HT-29 (cell line): Measurements from ENCODE around the gene MAP1B. TPM values are rescaled to one million over a fixed set of nuclear protein-coding genes. Genes with fewer than 3 reads are reported as not detected.
"Not testable (repeated sequence)": the region's sequence is repeated elsewhere in the genome, so short reads cannot be mapped to it uniquely, and the experiment has no call there.

ENCODE experiments used
- DNase-seq: peaks from one replicate; pipeline ENCODE4 v3.0.0-alpha.2; 2015; ENCODE audit warnings: low spot score
- total RNA-seq: library from RNA; depleted of rRNA; stranded (reverse); fragments of >200 nt; shearing (Covaris generic); gene quantifications from 2 replicates; pipeline ENCODE4 v1.2.3, GENCODE V29; 2014

MAP1B gene
- total RNA-seq, 1 experiment from 2014 or later: not detected

DNA sequence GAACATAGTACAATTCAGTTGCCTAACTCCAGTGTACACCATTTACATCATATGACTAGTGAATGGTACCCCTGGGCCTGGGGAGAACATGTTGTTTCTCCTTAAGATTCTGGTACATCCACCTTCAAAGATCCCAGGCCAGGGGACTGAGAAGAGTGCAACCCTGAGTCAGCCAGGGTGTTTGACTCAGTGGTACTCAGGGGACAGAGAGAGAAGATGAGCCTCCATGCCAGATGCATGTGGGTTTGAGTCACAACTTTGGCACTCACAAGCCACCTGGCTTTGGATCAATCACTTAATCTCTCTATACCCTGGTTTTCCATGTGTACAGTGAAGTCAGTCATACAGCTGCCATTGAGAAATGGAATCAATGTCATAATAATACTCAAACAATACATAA is 53.7 kb downstream of the MAP1B start:
- DNase-seq: no peak

DNA sequence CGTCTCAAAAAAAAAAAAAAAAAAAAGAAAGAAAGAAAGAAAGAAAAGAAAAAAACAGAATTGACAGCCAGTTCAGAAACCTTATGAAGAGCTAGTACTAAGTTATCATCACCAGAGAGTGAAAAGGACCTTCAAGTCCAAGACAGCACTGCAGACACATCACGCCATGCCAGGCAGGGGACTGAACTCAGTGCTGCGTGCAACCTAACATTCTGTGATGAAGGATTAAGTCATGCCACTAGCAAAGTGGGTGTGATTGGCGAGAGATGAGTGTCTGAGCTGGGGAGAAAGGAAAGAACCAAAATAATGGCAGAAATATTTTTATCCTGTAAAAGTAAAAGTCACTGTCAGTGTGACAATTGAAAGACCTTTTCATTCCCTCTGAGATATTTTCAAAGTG is 54.7 kb downstream of the MAP1B start:
- DNase-seq: no peak

DNA sequence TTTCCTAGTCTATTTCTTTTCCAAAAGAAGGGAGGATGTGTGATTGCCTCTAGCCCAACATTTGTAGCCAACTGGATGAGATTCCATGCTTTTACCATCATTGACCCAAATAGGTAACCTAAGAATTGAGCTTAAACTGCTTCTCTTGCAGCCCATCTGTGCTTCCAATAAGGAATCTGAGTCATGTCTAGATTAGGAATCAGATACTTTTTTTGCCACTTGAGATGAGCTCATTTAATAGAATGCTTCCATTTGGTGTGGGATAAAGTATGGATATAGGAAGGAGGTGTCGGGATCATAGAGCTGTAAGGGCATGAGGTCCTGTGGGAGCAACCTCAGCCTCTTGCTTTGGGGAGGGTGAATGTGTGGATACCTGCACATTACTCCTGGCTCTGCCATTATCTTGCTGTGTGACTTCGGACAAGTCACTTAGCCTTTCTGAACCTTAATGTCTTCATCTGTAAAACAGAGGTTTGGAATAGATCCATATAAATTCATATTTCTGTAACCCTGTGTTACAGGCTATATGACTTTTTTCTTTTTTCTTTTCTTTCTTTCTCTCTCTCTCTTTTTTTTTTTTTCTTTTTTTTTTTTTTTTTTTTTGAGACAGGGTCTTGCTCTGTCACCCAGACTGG is 56.2 kb downstream of the MAP1B start:
- DNase-seq: no peak

DNA sequence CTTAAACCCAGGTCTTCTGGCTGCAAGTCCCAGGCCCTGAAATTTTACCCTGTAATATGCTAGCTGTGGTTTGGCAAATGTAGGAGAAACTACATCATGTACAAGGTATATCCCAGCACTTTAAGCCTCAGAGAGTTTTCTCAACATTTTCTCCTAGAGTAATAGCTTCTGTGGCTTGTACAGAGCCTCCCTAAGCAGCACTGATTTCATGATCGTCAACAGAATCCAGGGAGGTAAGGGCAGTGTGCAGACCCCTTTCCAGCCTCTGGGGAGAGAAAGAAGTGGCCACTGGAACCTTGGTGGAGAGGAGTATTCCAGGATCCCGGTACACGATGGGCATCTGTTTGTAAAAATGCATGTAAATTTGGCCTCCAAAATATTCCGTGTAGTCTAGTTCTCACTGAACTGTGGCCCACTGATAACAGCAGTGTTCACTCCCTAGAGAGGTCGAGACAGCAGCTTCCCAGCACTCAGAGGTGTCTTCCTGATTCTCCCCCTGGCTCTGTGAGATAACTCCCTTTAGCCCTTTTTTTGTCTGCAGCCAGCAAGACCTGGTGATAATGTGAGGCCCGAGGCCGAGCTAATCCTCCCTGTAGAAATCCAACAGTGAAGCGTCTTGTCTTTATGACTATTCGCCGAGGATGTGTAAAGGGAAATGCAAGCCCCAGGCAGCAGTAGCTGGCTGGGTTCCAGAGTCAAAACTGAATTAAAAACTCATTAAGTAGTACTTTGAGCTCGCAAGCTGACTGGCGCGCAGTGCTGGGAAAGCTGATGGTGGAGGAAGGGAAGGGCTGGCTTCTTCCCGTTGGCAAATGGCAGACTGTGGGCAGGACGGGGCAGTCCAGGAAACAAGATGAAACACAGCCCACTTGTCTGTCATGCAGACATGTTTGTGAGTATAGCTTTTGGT is 59.0 kb downstream of the MAP1B start:
- no peak for DNase-seq

DNA sequence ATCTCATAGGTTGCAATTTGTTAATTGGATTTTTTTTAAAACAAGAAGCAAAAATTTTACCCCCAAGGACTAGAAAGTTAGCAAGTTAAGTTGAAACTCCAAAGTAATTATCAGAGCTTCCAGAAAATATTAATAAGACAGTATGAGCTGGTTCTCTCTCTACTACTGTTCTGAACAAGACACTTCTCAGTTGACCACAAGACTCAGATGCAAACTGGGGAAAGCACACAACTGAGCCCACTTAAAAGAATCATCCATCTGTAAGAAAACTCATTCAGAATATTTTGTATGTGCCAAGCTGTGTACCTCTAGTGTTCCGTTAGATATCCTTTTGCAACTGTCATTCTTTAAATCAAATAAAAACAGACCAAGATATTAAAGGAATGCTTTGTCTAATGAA is 60.0 kb downstream of the MAP1B start:
- DNase-seq: no peak

DNA sequence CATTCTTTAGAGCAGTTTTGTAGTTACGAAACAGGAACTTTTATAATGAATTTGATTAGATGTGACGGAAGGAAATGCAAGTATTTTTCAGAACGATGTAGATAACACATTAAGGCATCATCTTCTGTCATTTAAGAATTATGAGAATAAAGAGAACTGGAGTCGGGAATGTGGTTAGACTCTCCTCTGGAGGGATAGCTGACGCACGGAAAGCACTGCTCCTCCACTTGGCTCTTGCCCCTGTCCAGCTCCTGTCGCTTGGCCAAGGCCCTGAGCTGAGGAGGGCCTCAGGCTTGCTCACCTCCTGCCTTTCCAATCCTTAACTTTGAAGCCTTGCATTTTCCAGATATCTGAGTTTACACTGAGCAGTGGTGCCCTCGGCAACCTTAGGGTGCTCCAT is 60.5 kb downstream of the MAP1B start:
- DNase-seq: no peak

DNA sequence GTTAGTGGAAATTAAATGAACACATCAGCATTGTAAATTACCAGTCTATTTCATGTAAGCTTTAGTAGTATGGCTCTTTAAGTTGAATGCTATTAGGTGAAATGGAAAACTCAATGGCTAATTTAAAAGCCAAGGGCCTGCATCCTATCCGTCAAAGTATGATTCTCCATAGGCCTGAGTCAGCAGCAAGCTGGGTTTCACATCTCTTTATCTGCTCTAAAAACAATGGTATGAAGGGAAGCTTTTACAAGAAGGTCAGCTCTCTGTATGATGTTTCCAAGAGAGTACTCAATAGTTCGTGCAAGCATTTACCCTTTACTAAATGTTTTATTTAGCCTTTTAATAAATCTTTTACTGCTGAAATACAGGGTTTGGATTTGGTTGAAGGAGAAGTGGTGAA is 62.8 kb downstream of the MAP1B start:
- no peak for DNase-seq

DNA sequence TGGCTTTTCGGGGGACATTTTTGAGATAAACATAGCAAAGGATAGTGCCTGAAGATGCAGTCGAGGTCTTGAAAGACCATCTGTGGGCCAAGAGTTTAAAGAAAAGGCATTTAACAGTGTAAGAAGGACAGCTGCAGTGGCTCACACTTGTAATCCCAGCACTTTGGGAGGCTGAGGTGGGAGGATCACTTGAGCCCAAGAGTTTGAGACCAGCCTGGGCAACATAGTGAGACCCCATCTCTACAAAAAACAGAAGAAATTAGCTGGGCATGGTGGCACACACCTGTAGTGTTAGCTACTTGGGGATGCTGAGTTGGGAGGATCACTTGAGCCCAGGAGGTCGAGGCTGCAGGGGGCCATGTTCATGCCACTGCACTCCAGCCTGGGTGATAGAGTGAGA is 63.9 kb downstream of the MAP1B start:
- DNase-seq: not testable (repeated sequence)

DNA sequence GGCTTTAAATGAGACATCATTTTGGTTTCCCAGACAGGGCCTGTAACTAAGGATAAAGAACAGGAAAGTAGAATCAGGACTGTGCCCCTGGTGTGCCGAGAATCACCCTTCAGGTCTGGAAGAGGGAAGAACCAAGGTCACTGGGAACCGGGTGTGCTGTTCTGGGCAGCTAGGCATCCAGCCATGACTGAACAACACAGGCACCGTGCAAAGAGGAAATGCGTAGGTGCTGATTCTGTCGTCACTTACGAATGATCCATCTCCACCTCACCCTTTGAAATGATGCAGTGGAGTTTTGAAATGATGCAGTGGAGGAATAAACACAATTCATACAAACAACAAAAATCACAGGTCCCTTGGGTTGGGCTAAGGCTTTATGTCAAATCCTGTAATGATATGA is 64.4 kb downstream of the MAP1B start:
- no peak for DNase-seq

DNA sequence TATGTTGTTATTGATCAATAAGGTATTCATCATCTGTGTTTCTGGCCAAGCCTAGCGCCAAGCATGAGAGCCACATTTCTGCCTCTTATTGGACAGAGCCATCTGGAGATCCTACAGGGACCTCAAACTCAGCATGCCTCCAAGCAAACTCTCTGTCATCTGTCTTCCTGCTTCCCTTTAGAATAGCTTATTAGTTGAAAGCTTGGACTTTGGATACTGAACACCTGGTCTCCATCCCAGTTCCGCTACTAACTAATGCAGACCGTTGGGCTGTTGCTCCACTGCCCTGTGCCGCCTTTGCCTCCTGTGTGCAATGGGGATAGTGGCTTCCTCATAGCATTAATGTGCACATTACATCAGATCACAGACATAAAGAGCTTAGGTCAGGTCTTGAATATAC is 65.5 kb downstream of the MAP1B start:
- DNase-seq: no peak

DNA sequence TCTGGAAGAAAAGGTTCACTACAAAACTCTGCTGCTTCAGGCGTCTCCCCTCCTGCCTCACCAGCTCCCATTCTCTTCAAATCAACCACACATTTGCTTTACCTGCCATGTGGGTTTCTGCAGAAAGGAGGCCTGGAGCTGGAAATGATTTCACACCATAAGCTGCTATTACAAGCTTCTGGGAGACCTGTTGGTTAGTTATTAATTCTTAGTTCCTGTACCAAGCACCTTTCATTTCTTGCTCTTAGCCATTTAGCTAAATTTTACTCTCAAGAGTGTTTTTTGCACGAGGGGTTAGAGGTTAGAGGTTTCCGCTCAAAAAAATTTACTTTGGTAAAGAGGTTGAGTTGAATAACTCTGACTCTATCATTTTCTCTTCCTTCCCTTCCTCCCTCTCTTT is 70.3 kb downstream of the MAP1B start:
- no peak for DNase-seq

DNA sequence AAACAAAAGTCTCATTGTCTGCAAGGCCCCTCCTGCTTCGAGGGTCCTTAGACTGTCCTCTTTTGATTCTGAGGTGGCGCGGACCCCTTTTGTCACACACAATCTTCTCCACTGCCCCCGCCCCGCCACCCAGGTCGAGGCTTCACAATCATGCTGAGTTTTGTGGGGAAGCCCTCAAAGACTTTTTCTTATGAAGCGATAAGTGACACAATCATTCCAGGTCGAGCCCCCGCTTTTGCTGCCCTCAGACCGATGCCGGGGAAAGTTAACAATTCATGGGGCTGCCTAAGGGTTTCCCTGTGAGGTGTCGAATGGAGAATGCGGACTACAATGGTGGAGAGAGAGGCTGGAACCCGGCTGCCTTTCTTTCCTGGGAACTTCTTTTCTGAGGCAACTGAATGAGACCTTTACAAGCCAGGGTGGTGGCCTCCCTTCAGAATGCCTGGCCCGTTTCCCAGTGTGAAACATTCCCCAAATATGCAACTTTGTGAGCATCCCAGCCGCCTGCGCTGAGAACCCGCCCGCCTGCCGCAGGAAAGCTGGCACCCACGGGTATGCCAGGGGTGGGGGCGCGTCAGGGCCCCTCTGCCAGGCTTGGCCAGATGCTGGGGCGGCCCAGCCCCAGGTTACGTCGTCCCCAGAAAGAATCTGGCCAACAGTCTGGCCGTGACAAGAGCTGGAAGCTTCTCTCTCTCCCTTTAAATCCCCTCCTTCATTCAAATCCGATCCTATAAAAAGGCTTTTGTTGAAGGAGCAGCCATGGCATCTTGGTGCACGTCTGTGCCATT is 71.9 kb downstream of the MAP1B start:
- no peak for DNase-seq

DNA sequence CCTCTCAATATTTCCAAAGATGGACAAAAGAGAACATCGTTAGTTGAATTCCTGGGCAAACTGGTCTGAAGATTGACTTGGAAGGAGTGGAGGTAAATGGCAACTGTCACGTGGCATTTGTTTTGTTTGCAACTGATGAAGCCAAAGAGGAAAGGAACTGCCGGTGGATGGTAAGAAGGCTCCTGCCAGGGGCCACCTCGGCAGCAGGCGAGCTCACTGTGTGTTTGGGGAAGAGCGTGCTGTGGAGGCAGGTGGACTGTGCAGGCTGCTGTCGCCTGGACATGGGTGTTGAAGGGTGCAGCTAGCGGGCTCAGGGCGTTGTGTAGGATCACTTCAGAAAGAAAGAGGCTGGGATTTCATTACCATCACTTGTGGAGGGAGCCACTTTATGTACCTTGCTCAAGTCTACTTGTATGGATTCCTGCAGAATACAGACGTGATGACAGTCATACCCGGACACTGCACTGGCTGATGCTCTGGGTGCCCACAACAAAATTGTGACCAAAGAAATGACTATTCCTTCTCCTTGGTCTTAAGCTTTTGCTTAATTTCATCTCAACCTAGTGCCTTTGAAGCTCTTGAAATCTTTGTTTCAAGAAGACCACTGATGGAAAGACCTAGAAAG is 72.7 kb downstream of the MAP1B start:
- DNase-seq: no peak

DNA sequence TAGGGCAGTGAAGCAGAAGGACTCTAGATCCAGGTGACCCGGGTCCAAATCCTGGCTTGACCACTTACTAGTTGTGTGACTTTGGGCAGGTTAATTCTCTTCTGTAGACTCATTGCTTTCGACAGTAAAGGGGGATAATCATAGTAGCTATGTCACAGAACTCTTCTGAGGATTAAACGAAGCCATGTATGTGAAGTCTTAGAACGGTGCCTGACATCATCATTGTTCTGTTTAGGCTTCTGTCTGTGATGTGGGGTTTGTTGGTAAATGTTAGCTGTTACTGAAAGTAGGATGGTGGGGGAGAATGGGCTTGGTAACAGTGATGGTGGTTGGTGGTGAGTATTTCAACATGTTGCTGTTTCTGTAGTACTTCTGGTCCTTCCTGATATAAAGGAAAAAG is 73.7 kb downstream of the MAP1B start:
- DNase-seq: no peak

DNA sequence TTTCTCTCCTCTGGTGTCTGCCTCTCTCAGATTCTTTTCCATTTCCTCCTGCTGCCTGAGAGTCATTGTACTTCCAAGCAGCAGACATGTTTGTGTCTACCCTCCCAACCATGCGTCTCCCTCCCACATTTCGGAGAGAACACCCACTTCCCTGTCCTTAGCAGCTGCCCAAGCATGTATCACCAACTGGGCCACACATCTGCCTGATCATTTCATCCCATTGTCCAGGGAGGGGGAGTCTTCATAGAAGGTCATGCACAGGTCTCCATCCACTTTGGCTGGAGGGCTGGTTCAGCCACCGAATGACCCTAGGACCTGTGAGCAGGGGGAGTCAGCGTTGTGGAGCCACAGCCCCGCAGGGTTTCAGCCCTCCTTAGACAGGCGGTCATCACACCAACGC is 75.4 kb downstream of the MAP1B start:
- no peak for DNase-seq

DNA sequence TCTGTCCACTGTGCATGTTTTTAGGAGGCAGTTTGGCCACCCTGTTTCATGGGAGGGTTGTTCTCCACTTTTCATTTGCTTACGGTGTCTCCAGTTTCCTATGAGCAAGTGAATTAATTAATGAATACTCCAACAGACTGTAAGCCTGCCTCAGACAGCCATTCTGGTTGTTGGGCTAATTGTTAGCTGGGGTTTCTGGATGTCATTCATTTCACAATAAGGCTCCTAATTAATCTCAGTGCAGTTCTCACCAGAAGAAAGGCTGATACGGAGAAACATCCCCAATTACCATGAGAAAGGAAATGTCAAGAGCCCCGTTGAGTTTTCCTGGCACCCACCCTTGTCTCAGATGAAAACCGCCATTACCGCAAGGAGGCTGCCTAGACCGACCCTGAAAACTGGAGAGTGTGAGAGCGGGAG is 75.8 kb downstream of the MAP1B start:
- no peak for DNase-seq

DNA sequence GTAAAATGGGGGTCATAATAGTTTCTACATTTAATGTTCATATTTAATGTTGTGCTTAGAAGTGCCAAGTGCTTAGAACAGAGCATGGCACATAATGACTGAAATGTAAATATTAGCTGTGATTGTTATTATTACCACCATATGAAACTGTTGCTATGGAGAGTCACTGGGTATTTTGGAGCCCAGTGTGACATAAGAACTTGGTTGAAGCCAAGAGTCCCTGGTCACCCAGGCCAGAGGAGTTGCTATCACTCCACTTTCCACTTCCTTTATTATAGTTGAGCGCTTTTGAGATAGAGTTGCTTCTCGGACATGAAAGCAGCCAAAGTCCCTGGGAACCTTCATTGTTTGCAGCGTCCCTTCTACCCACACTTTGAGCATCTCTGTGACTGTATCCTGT is 77.1 kb downstream of the MAP1B start:
- no peak for DNase-seq

DNA sequence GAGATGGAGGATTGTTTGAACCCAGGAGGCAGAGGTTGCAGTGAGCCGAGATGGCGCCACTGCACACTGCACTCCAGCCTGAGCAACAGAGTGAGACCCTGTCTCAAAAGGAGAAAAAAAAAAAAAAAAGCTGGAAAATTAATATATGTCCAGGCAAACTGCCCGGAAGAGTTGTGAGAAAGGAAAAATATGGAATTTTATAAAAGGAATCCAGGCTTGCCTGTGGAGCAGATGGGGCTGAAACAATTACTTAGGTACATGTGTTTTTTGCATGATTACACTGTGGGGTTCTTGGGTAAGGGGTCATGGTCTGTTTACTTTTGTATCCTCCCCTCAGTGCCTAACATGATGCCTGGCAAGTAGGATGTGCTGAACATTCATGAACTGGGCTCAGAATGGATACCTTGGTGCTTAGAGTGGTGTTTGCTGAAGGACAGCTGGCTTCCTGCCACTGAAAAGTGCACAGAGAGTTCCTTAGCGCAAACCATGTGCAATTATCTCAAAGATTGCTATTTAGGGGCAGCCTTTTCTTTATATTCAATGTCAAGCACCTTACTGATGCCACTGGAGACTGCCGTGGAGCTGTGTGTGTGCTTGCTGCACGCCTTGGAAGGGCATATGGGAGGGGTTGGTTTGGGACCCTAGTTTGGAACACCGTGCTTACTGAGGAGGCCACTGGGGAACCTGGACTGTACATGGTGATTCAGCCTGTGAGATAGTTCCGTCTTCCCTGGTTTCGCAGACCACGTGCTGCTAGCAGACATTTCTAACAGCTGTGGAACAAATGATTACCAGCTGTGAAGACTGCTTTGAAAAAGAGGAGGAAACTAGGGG is 78.4 kb downstream of the MAP1B start:
- no peak for DNase-seq

DNA sequence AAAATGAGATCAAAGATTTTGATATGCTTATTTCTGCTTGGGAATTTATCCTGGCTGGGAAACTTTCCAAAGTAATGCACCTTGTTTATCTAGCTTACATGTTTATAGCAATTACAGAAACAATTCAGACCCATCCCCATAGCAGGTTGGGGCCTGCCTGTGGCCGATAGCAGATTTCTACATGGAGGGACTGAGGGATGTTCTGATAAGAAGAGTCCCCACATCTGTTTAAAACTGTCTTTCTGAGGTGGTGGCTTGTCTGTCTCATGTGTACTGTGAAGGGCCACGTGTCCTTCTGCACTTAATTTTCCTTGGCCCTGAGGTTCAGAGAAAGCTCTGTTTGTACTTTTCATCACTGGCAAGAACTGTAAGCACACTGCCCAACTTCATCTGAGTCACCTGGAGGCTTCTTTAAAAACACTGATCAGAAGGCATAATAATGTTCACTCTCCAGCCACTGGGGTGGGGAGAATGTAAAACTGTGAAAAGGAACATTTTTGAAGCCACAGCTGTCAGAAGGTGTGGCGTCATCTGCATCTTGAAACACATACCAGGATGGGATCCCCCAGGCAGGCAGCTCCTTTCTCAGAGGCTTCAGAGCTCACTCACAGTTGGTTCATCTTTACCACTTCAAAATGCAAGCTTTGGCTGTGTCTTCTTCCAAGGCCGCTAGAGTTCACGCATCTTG is 80.3 kb downstream of the MAP1B start:
- no peak for DNase-seq

DNA sequence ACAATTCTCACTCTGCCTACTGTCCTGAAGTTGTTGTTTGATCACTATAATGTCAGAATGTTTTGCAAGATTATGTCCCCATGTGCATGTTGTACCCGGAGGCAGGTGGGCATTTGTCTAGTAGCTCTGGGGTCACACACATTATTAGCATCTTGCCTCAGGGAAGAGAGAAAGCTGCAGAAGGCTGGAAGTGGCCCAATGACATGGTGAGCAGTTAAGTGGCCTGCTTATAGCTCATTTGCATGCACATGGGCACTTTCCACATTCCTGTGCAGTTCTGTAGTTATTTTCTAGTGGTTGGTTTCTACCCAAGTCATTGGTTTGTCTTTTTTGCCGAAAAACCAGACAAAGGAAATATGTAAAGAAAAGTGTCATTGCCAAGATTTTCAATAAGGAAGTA is 80.9 kb downstream of the MAP1B start:
- no peak for DNase-seq
